GM21526 (cell line): ENCODE measurements around the gene MPPED1.

Source experiments
- ATAC-seq: cut with Tn5 transposase; IDR thresholded peaks from one replicate; pipeline ENCODE4 v1.9.1; 2021; ENCODE audit warnings: moderate library complexity; ENCODE audit not compliant: unreplicated experiment, low FRiP score

The MPPED1 gene

DNA sequence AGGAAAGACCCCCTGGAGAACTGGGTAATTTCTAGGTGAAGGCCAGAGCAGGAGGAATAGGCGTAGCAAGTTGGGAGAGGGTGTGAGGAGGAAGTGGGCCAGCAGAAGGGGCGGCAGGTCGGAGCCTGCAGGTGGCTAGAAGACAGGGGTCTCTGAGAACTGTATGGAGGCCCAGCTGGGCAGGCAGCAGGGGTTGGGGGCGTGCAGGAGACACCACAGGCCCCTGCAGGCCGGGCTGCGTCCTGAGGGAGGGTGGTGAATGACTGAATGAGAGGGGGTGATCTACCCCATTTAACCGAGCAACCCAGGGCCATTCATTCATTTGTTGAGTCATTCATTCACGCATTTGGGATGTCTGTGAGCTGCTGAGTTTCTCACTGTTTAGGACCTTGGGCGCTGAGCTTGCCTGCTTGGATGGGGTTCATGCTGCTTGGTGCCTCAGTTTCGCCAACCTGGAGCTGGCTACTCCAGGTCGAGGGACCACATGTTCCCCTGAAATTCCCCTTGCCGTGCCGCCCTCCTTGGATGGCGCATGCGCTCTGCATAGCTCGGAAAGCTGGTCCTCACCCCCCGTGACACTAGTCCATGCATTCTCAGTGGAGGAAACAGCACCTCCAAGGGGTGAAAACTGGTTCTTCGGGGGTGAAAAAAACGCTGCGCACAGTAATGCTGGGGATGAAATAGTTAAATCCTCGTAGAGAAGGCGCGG is 15.6 kb downstream of the MPPED1 start:
- no peak for ATAC-seq

DNA sequence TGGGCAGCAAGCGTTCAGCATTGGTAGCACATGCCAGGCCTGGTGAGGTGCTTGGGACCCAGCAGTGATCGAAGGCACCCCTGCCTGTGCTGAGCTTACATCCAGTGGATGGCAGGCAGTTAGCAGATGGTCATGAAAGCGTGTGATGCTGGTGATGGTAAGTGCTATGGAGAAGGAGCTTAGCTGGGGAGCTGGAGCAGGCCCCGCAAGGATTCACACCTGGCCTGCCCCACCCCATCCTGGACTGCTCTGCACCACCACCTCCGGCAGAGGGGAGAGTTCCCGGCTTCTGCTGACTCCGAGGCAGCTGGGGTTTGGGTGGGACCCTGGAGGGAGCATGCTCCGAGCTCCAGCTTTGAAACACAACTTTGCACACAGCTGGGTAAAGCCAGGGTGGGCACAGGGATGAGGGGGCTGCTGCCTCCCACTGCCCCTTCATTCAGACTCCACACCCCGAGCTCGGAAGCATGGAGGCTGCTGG is 16.2 kb downstream of the MPPED1 start:
- no peak for ATAC-seq

DNA sequence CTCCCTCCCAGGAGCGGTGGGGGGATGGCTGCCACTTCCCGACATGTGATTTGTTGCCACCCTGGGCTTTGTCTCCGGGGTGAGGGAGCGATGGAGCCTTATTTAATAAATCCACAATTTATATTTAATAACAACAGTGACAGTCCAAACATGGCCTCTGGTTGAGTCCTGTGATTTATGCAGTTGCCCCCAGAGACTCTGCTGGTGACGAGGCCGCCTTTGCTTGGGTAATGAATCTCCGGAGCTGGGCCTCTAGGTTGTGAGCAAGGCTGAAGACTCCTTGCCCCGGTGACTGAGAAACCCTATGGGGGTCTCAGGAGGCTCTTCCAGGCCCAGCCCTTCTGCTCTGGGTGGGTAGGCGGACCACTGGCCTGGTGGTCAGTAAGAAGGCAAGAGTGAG is 16.7 kb downstream of the MPPED1 start:
- no peak for ATAC-seq

DNA sequence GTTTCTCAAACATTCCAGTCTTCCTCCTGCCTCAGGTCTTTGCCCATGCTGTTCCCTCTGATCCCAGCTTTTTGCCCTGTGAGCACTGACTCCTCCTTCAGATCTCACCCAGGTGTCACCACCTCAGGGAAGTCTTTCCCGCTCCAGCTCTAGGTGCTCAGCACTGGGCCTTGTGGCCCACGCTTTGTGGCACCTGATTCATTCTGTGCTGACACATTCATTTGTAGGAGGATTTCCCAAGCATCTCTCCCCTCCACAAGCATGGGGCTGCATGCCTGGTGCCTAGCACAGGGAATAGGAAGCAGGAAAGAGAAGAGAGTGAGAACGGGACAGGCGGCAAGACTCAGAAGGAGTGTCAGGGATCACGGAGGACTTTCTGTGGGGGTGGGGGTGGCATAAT is 17.6 kb downstream of the MPPED1 start:
- no peak for ATAC-seq

DNA sequence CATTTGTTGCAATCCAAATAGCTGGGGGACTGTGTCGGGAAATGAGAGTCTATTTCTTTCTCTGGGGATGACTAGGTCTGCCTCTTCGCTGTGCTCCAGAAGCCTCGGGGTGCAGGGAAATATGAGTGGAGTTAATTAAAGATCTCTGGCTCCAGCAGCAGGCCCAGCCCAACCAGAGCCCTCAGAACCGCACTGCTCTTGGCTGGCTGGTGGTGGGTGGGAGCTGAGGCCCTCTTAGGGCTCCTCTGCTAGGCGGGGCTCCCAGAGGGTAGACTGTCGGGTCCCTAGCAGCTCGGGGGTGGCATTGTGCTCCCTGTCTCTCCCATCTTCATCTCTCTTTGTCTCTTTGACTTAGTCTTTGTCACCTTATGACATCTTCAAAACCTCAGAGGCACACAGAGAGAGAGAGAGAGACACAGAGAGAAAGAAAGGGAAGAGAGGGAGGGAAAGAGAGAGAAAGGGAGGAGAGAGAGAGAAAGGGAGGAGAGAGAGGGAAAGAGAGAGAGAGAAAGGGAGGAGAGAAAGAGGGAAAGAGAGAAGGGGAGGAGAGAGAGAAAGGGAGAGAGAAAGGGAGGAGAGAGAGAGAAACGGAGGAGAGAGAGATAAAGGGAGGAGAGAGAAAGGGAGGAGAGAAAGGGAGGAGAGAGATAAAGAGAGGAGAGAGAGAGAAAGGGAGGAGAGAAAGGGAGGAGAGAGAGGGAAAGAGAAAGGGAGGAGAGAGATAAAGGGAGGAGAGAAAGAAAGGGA is 20.2 kb downstream of the MPPED1 start:
- no peak for ATAC-seq

DNA sequence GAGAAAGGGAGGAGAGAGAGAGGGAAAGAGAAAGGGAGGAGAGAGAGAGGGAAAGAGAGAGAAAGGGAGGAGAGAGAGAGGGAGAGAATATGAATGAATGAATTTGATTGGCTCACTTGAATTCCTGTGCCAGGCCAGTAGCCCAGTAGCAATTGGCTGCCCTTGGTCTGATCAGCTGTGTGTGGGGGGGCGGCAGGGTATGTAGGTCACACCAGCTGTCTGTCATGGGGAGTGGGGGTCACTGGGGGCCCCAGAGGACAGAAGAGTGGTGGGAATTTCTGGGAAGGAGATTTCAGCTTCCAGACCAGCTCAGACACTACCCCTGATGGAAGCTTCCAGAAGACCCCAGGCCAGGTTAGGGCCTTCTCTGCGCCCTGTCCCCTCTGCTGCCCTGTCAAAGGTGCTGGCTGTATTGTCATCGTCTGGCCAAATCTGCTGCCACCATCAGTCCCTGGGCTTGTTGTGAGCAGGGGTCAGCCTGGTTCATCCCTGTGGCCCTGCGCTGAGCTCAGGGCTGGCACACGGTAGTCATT is 21.1 kb downstream of the MPPED1 start:
- ATAC-seq = no peak

DNA sequence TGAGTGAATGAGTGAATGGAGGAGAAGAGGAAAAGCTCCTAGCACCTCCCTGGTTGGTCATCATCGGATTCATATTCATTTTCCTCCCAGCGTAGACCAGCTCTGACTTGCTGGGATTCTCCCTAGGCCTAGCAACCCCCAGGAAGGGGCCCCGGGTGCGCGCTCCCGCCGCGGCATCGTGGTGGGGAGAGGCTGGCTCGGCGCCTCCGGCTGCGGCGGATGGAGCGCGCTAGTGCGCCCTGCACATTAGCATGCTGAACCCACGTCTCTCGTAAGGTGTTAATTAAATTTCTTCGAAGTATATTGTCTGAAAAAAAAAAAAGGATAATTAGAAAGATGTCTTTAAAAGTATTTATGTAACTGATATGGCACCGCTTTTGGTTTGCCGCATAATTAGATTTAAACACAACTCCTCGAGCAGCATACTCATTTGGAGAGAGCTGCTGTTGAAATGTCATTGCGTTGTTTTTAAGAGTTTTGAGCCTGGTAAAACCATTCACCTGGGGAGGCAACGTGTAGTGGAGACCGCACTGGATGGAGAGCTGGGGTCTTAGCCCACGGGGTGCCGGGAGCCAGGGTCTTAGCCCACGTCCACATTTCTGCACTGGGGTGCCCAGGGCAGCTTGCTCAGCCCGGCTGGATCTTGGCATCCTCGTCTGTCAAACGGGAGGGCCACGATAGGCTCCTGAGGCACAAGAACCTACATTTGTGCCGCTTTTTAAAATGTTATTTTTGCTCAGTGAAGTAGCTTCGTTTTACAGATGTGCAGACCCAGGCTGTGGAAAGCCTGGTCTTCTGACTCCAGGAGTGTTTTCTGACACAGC is 21.8 kb downstream of the MPPED1 start:
- no peak for ATAC-seq

DNA sequence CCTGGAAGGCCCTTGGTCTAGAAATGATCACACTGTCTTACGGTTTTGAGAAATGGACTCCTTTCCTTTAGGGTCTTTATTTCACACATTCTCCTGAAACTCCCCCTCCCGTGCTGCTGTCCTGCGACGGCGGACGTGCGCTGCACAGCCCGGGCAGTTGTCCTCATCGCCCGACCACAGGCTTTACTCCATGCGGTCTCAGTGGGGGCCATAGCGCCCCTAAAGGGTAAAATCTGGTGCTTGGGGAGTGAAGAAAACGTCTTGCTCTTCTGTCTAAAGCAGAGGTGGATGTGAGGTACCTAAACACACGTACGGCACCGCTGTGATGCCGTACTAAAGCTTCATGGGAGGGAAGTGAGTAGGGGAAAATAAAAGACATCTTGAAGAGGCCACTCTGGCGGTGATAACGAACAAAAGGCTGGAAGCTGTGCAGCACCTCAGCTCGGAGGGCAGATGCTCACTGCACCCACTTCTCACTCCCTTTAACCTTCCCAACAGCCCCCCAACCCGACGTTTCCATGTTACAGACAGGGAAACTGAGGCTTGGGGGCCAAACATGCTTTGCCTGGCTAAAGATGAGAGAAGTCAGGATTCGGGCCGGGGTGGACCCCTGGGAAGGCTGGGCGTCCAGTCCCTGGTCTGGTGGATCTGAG is 22.6 kb downstream of the MPPED1 start:
- no peak for ATAC-seq

DNA sequence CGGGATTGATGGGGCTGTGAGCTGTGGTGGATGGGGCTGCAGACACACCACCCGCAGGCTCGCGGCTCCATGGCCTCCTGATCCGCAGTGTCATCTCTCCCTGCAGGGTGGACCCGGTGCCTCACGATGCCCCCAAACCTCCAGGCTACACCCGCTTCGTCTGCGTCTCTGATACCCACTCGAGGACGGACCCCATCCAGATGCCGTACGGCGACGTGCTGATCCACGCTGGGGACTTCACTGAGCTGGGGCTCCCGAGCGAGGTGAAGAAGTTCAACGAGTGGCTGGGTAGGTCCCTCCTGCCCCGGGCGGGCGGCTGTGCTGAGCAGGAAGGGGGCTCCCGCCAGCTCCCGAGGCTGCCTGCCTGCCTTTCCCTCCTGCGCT is 23.1 kb downstream of the MPPED1 start:
- ATAC-seq = no peak

DNA sequence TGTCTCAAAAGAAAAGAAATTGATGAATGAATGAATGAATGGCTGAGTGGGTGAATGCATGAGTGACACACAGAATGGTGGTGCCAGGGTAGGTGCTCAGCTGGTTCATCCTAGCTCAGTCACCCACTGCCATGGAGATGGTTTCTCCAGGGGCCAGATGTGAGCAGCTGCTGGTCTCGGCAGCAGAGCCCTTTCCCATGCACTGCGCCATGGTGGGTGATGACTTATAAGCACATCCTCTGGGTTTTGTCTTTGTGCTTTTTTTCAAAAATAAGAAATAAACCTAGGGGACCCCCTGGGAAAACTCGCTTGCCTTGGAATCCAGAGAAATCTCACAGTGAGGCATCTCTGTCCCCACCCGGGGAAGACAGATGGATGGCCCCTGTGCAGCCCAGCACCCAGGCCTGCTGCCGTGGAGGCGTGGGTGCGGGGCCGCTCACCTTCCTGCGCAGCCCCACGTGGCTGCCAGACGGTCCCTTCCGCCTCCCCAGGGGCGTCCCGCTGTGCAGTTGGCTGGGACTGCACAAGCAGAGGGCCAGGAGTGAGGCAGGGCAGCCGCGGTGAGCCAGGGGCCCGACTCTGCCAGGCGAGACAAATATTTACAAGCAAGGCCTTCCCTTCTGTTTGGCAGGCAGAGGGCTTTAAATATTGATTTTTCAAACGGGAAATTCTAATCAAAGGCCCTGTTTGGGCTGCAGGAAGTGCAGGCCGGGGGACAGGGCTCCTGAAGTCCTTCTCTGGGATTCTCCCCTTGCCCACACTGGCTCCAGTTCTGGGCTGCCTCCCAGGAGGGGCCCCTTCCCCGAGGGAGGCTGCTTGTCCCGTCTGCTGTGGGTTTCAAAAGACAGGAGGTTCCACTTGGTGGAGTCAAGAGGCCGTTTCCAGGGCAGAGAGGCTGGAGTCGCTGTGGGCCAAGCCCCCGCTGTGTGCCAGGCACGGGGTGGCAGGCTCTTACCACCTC is 24.3 kb downstream of the MPPED1 start:
- ATAC-seq = no peak

DNA sequence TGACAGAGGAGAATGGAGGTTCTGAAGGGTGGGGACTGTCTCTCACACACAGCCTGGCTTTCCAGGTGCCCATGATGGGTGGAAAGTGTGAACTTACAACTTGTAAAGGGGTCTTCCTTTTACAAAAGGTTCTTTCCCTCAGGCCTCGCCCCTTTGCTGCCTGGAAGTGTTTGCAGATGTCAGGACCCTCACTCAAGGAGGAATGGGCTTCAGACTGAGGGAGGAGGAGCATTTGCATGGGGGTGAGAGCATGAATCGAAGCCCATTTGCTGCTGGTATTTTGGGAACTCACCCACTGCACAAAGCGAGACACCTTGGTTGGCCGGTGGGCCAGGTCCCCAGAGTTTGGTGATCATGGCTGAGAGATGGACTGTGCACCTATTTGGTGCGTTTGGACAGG is 25.1 kb downstream of the MPPED1 start:
- no peak for ATAC-seq

DNA sequence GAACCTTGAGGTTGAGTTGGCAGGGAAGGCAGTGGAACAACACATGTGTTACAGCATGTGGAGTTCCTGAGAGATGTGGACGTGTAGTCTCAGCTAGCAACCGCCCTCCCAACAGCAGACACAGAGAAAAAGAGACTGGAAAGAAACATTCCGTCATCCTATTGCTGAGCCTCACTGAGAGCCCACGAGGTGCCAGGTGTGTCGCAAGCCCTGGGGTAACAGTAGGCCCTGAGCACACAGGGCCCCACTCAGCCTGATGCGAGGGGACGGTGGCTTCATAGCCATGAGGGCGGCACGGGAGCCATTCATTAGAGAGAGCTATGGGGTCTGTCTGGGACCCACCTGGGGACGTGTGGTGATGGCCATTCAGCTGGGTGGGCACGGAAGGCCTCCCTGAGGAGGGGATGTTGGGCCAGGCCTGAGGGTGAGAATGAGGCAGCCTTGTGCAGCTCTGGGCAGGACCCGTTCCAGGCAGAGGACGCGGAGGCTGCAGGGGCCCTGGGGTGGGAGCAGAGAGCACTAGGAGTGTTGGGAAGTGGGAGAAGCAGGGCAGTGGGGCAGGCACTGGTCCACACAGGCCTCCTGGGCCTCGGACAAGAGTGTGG is 26.2 kb downstream of the MPPED1 start:
- no peak for ATAC-seq

DNA sequence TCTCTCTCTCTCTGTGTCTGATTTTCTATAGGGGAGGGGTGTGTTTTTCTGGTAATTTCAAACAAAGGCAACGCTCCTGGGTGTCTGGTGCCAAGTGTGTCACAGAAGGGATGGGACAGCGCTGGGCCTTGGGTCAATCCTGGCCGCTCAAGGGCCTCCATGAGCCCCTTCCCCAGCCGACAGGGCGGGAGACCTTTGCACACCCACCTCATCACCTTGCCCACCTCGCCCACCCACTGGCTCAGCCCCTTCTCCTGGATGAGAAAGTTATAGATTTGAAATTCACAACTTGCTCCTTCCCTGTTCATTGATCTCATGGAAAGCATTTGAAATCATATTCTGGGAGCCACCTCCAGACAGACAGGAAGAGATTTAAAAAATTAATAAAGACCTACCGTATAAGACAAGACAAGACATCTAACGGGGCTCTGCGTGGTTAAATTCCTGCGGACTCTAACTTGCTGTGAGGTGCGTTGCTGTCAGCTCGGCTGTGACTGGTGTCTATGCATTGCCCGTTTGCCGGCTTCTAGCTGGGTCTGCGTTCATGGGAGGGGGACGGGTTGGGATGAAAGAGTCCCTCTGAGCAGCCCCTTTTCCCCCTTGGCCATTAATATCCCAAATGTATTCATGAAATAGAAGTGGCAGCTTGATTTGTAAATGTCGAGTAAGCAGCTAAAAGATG is 27.0 kb downstream of the MPPED1 start:
- no peak for ATAC-seq

DNA sequence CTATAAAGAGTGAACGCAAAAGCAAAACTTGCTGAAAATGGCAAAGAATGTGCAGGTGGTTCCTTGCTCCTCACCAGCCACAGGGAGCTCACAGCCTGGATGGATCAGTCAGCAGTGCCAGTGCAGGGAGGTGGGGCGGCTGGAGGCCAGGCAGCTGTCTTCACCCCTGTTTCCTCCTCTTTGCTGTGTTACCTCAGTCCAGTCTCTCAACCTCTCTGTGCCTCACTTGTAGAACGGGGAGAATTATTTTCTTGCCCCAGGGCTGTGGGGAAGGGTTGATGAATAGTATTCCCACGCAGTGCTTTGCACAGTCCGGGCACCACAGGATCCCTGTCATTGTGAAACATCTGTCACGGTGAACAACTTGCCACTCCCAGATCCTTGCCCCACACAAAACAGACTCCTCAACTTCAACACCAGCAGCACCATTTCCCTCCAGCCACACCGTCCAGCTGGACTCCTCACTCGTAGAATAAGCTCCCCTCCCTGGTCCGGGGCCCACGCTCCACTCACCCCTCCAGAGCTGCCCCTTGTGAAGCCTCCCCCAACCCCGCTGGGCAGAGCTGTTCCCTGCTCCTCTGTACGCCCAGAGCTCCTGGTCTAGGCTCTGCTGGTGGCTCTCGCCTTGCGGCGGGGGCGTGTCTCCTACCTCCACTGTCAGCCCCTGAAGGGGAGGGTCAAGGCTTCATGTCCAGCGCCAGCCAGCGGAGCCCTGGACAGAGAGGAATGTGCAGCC is 27.7 kb downstream of the MPPED1 start:
- ATAC-seq = no peak

DNA sequence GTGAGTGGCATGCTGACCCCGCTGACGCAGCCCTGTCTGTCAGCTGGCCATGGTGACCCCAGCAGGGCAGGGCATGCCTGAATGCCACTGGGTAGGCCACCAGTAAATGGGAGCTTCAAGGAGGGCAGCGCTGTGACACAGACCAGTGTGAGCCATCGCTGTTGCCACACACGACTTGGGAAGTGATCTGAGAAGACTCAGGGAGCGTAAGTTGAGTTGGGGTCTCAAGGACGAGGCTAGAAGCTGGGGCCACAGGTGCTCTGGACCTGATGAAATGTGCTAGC is 28.2 kb downstream of the MPPED1 start:
- no peak for ATAC-seq

DNA sequence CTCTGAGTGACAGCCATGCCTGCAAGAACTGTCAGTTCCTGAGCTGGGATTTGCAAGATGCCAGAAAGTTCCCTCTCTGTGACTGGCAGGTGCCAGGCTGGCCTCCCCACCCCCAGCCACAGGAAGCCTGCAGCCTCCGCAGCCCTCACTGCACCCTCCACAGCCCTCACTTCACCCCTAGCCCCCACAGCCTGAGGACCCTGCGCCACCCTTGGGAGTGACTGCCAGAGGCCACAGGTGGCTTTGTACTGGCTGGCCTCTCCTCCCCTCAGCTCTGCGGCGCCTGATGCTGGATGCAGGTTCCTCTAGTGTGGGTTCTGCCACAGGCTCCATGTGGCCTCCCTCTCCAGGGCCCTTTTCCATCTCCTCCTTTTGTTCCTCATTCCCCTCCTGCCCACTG is 28.7 kb downstream of the MPPED1 start:
- no peak for ATAC-seq

DNA sequence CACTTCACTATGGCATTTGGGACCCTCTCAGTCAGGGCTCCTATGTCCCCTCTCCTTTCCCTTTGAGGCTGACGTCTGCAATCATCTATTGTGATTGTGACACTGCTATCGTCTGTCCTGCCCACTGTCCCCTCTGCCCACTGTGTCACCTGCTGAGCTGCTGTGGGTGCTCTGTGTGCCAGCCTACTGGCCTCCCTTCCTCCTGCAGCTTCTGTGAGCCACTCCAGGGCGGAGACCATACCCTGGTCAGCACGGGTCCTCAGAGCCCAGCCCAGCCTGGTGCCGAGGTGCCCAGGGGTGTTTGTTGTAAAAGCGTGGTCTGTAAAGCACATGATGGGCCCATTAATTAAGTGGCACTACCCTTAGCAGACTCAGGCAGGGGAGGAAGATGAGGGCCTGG is 29.4 kb downstream of the MPPED1 start:
- no peak for ATAC-seq

DNA sequence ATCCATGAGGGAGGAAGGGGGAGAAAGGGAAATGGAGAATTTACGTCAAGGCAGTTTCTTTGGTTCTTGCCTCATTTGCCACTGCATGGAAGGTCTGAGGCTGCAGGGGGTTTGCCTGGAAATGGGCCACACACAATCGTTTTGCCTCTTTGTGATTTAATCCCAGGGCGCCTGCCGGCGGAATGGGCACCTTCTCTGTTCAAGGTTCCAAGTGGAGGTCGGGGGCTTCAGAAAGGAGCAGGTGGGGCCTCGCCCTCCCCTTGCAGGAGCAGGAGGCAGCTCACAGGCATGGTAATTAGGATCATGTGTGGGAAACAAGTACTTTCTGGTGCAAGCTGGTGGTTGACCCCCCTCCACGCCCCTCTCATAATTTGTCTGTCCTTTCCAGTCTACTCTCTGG is 29.9 kb downstream of the MPPED1 start:
- ATAC-seq = no peak
